Activated T-cell treated with anti-CD3 and anti-CD28 coated beads, Interleukin-2, amount 50 U/mL, for 24 hours (primary cell): ENCODE results near the gene UQCRHL.
A peak's percentile ranks its signal among the peaks of the same experiment; 100 is the strongest.

Experiments
- DNase-seq: peaks from one replicate; pipeline ENCODE4 v3.0.0-alpha.2; 2020
- H3K27ac Mint-ChIP-seq: 2 replicates; pipeline ENCODE4 v1.8.0; 2020; ENCODE audit warnings: mild to moderate bottlenecking, mixed read lengths
- H3K27me3 Mint-ChIP-seq: 2 replicates; pipeline ENCODE4 v1.8.0; 2020; ENCODE audit warnings: mixed read lengths
- H3K36me3 Mint-ChIP-seq: 2 replicates; pipeline ENCODE4 v1.8.0; 2020; ENCODE audit warnings: low read depth, mixed read lengths
- H3K4me1 Mint-ChIP-seq: 2 replicates; pipeline ENCODE4 v1.8.0; 2020; ENCODE audit warnings: low read depth, mixed read lengths
- H3K4me3 Mint-ChIP-seq: 2 replicates; pipeline ENCODE4 v1.8.0; 2020; ENCODE audit warnings: mild to moderate bottlenecking, moderate library complexity, mixed read lengths
- H3K9me3 Mint-ChIP-seq: 2 replicates; pipeline ENCODE4 v1.8.0; 2020; ENCODE audit warnings: mixed read lengths

The UQCRHL gene

DNA sequence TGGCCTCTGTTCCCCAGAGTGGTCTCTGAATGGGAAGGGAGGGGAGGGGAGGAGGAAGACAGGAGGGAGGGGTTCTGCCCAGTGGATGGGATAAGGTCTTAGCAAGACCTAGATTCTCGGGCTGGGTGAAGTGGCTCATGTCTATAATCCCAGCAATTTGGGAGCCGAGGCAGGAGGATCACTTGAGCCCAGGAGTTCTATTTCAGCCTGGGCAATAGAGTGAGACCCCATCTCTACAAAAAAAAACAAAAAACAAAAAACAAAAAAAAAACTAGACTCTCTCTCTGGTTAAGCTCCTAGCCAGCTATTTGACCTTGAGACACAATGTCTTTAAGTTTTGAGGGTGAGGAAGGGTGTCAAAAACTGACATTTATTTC is 11.4 kb downstream of the UQCRHL start:
- peaks cover 10% of the 10 kb centered on the region for H3K27me3 Mint-ChIP-seq
- H3K9me3 Mint-ChIP-seq: no peaks in the 10 kb centered on the region
- H3K4me1 Mint-ChIP-seq: peaks cover 11% of the 10 kb centered on the region
- H3K27ac Mint-ChIP-seq: peak overlapping the region; percentile 37
- no peak overlapping the region for H3K4me3 Mint-ChIP-seq
- DNase-seq: no peak
- no peaks in the 10 kb centered on the region for H3K36me3 Mint-ChIP-seq

DNA sequence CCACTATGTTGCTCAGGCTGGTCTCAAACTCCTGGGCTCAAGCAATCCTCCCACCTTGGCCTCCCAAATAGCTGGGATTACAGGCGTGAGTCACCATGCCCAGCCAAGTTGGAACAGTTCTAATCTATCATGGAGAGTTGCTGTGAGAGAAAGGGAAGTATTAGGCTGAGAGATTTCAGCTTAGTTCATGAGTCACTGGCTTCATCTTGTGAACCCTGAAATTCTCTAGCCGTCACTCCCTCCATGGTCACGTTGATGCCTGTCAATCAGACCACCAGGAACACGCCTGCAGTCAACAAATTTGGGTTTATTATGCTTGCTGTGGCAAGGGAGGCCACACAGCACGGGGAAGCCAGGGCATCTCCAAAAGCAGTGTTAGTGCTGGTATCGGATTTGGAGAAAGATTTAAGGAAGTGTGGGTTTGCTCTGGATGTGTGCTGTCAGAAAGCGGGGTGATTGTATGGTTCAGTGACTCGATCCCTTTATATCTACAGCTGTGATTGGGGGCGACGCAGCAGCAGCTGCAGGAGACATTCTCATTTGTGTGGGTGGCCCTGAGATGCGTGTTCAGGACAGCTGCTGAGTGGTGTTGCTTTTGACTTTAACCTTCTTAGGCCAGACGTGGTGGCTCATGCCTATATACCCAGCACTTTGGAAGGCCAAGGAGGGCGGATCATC is 18.7 kb downstream of the UQCRHL start:
- H3K27me3 Mint-ChIP-seq: peaks cover 12% of the 10 kb centered on the region
- DNase-seq: no peak
- no peaks in the 10 kb centered on the region for H3K9me3 Mint-ChIP-seq
- no peak overlapping the region for H3K4me3 Mint-ChIP-seq
- H3K4me1 Mint-ChIP-seq: peaks cover 3% of the 10 kb centered on the region
- H3K27ac Mint-ChIP-seq: no peak overlapping the region
- no peaks in the 10 kb centered on the region for H3K36me3 Mint-ChIP-seq

DNA sequence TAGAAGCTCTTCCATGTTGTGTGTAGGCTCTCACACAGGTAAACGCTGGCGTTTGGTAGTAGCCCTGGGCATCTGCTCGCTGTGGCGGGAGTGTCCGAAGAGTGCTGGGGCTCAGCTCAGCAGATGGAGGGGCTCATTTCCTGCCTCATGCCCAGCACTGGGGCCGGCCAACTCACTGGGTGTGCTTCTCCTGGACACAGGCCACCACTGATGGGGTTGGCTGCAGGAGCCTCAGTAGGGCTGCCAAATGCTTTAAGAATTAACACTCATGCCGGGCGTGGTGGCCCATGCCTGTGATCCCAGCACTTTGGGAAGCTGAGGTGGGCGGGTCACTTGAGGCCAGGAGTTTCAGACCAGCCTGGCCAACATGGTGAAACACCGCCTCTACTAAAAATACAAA is 20.9 kb downstream of the UQCRHL start:
- Mint-ChIP-seq H3K4me1 (no peaks in the 10 kb centered on the region), H3K27me3 (peaks cover 8% of the 10 kb centered on the region), H3K9me3 (no peaks in the 10 kb centered on the region), H3K27ac (no peak overlapping the region), H3K4me3 (no peak overlapping the region), H3K36me3 (no peaks in the 10 kb centered on the region)
- DNase-seq: no peak

DNA sequence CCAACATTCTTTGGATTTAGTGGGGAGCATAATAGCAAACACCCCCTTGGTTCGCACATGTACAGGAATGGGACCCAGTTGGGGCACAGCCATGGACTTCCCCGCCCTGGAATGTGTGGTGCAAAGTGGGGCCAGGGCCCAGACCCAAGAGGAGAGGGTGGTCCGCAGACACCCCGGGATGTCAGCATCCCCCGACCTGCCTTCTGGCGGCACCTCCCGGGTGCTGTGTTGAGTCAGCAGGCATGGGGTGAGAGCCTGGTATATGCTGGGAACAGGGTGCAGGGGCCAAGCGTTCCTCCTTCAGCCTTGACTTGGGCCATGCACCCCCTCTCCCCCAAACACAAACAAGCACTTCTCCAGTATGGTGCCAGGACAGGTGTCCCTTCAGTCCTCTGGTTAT is 21.8 kb downstream of the UQCRHL start:
- DNase-seq: no peak
- Mint-ChIP-seq H3K36me3 (no peaks in the 10 kb centered on the region), H3K27me3 (peaks cover 5% of the 10 kb centered on the region), H3K4me3 (no peak overlapping the region), H3K4me1 (no peaks in the 10 kb centered on the region), H3K9me3 (no peaks in the 10 kb centered on the region), H3K27ac (no peak overlapping the region)

DNA sequence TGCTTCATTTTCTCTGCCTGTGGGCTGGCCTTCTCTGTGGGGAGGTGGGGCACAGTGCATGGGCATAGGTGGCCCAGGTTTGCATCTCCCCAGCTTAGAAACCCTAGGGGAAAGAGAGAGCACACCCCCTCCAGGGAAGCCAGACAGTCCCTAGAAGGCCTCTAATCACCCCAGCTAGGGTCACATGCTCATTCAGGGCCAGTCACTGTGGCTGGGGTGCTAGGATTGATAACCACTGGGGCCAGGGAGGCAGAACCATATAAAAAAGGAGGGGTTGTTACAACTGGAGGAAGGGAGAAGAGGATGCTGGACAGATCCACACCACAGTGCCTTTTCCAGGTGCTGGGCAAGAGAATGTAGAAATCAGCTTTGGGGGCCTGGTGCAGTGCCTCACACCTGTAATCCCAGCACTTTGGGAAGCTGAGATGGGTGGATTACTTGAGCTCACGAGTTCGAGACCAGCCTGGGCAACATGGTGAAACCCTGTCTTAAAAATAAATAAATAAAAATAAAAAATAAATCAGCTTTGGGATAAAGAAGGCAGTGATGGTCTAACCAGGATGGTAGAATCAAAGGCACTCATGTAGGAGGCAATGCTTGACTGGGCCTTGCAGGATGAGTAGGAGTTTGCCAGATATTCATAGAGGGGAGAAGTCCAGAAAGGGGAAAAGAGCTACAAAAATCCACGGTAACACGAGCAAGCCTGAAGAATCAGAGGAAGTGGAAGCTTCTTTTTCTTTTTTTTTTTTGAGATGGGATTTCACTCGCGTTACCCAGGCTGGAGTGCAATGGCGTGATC is 29.3 kb downstream of the UQCRHL start:
- DNase-seq: no peak
- Mint-ChIP-seq H3K36me3 (no peaks in the 10 kb centered on the region), H3K4me3 (no peak overlapping the region), H3K27me3 (no peaks in the 10 kb centered on the region), H3K27ac (no peak overlapping the region), H3K9me3 (no peaks in the 10 kb centered on the region), H3K4me1 (no peaks in the 10 kb centered on the region)

DNA sequence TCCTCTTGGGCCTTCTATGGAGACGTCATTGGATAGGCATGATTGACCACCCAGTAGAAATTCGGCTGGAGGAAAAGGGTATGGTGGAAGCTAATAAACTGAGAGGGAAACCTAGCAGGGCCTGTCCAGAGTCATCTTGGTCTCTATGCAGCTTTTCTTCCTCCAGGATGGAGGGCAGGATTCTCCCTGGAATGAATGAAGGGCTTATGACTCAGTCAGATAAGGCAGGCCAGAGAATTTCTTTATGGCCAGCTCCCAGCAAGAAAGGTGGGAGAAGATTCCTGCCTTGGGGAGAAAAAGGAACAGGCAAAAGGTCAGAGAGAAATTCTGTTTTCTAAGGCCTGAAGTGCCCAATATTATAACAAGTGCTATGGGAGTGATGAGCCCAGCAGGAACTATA is 31.7 kb downstream of the UQCRHL start:
- Mint-ChIP-seq H3K4me3 (no peak overlapping the region), H3K27ac (no peak overlapping the region)

DNA sequence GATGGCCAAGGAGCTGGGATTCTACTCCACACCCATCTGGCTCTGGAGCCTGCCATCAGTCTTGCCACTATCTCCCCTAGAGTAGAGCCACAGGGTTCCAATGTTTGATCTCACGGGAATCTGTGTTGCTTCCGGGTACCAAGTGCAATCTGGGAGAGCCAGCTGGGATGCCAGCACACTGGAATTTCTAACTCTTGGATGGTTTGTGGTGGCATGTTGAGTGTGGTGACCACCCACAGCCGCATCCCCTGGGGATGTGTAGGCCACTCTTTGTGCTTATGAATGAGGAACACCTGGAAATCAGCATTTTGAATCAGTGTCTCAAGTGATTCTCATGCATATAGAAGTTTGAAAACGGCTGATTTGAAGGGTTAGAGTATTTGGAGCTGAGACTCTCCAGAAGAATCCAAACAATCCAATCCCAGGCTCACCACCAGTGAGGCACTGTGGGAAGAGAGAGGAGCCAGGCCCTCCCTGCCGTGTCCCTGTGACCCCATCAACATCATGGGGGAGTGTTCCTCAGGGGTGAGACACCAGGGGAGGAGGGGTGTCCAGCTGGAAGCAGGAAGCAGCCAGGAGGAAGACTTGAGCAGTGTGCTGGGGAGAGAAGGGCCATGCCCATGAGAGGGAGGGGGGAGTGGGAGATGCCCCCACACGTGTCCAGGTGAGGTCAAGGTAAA is 35.5 kb downstream of the UQCRHL start:
- Mint-ChIP-seq H3K27me3 (peaks cover 9% of the 10 kb centered on the region), H3K27ac (no peak overlapping the region), H3K36me3 (no peaks in the 10 kb centered on the region), H3K9me3 (no peaks in the 10 kb centered on the region), H3K4me1 (no peaks in the 10 kb centered on the region), H3K4me3 (no peak overlapping the region)
- DNase-seq: no peak

More for the DNA sequence above, 31.7 kb downstream of the UQCRHL start:
- DNase-seq: no peak
- no peaks in the 10 kb centered on the region for H3K9me3 Mint-ChIP-seq
- peaks cover 6% of the 10 kb centered on the region for H3K27me3 Mint-ChIP-seq
- H3K36me3 Mint-ChIP-seq: no peaks in the 10 kb centered on the region
- H3K4me1 Mint-ChIP-seq: no peaks in the 10 kb centered on the region

DNA sequence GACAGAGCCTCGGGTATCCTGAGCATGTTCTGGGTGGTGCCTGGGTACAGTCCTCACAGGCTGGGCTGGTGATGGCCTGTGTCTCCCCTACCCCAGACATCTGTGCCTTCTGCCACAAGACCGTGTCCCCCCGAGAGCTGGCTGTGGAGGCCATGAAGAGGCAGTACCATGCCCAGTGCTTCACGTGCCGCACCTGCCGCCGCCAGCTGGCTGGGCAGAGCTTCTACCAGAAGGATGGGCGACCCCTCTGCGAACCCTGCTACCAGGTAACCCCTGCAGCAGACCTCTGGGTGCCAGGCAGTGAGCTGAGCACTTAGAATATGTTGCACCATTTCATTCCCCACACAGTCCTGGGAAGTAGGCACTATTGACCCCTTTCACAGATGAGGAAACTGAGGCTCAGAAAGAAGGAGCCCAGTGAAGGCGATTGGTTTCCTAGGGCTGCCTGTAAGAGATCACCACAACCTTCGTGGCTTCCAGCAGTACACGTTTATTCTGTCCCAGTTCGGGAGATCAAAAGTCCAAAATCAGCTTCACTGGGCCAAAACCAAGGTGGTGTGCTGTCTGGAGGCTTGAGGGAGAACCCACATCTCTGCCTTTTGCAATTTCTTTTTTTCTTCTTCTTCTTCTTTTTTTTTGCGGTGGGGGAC is 37.0 kb downstream of the UQCRHL start:
- Mint-ChIP-seq H3K4me1 (no peaks in the 10 kb centered on the region), H3K27ac (no peak overlapping the region), H3K9me3 (no peaks in the 10 kb centered on the region), H3K27me3 (peaks cover 14% of the 10 kb centered on the region), H3K4me3 (no peak overlapping the region), H3K36me3 (no peaks in the 10 kb centered on the region)
- DNase-seq: no peak

DNA sequence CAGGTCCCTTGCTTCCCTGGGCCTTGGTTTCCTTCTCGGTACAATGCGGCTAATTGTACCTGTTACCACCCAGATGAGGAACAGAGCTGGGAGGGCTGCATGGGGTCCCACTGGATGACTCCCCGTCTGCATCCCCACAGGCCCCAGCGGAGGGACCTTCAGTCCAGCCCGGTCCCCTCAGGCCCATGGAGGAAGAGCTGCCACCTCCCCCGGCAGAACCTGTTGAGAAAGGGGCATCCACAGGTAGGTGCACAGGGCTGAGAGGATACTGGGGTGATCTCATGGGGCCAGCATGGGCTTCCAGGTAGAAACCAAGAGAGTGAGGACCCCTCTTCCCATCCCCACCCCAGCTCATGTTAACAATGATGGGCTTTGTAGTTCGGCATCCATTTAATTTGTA is 39.1 kb downstream of the UQCRHL start:
- Mint-ChIP-seq H3K27ac (no peak overlapping the region), H3K9me3 (no peaks in the 10 kb centered on the region), H3K4me3 (no peak overlapping the region), H3K36me3 (no peaks in the 10 kb centered on the region), H3K4me1 (no peaks in the 10 kb centered on the region), H3K27me3 (peaks cover 18% of the 10 kb centered on the region)
- DNase-seq: no peak

DNA sequence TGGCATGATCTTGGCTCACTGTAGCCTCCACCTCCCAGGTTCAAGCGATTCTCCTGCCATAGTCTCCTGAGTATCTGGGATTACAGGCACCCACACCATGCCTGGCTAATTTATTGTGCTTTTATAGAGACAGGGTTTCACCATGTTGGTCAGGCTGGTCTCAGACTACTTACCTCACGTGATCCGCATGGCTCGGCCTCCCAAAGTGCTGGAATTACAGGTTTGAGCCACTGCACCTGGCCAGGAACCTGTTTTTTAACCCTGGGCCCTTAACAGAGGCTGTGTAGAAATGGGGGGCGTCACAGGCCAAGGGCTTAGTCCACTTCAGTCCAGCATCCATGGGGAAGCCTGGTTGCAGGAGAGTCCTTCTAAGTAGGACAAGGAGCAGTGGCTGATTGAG is 39.5 kb downstream of the UQCRHL start:
- Mint-ChIP-seq H3K27me3 (peaks cover 18% of the 10 kb centered on the region), H3K4me3 (no peak overlapping the region), H3K27ac (no peak overlapping the region), H3K4me1 (no peaks in the 10 kb centered on the region), H3K36me3 (no peaks in the 10 kb centered on the region), H3K9me3 (no peaks in the 10 kb centered on the region)
- DNase-seq: no peak

DNA sequence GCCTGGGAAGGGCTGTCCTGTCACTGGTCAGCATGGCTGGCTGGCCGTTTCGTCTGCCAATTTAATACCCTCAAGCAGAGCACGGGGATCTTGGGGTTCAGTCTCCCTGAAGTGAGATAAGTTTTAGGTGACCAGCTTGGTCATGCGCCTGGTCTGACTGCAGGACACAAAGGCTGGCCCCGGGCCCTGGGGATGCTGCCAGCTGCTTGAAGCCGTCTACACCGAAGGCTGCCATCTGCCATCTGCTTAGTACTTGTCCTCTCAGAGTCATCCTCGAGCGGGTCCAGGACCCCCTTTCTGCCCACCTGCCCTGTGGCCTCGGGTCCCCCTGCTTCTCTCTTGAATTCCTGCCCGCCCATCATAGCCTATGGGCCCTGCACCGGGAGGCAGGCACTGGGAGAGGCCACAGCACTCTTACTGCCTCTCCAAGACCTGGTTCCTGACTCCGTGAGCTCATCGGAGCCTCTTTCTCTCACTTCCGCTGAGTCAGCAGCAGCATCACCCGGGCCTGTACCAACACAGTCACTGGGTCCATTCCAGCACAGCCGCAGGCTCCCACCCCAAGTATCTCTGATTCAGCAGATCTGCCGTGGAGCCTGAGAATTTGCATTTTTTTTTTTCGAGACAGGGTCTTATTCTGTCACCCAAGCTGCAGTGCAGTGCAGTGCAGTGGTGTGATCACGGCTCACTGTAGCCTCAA is 41.8 kb downstream of the UQCRHL start:
- no peak overlapping the region for H3K4me3 Mint-ChIP-seq
- H3K27ac Mint-ChIP-seq: no peak overlapping the region
- H3K27me3 Mint-ChIP-seq: peaks cover 29% of the 10 kb centered on the region
- H3K36me3 Mint-ChIP-seq: no peaks in the 10 kb centered on the region
- H3K9me3 Mint-ChIP-seq: no peaks in the 10 kb centered on the region
- DNase-seq: no peak
- no peaks in the 10 kb centered on the region for H3K4me1 Mint-ChIP-seq

DNA sequence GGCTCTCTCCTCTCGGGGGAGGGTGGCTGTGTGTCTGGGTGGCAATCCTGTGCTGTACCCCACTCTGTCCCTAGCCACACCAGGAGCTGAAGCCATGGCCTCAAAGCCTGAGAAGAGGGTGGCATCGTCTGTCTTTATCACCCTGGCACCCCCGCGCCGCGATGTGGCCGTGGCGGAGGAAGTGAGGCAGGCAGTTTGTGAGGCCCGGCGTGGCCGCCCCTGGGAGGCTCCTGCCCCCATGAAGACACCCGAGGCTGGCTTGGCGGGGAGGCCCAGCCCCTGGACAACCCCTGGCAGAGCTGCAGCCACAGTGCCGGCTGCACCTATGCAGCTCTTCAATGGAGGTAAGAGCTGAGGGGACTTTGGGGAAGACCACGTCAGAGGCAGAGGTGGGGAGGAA is 42.6 kb downstream of the UQCRHL start:
- H3K36me3 Mint-ChIP-seq: no peaks in the 10 kb centered on the region
- H3K9me3 Mint-ChIP-seq: no peaks in the 10 kb centered on the region
- no peak overlapping the region for H3K4me3 Mint-ChIP-seq
- H3K27ac Mint-ChIP-seq: no peak overlapping the region
- peaks cover 32% of the 10 kb centered on the region for H3K27me3 Mint-ChIP-seq
- no peak for DNase-seq
- no peaks in the 10 kb centered on the region for H3K4me1 Mint-ChIP-seq

DNA sequence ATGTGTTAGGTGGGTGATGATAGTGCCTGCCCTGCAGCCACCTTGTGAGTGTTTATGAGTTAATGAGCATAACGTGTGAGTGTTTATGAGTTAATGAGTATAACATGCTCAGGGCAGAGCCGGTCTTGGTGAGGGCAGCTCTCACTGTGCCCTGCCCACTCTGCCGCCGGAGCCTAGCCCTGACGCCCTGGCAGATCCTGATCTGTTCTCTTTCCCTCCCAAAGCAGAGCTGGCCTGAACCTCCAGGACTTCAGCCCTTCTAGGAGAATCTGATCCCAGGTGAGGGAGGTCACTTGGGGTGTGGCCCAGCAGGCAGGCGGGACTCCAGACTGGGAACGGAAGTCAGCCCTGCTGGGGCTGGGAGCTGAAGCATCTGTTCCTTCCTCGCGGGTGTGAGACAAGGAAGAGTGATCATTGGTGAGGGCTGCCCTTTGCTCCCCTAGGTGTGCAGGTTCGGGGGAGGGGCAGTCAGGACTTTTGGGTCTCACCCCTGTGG is 43.1 kb downstream of the UQCRHL start:
- H3K9me3 Mint-ChIP-seq: no peaks in the 10 kb centered on the region
- H3K27me3 Mint-ChIP-seq: peaks cover 38% of the 10 kb centered on the region
- peaks cover 2% of the 10 kb centered on the region for H3K4me1 Mint-ChIP-seq
- H3K27ac Mint-ChIP-seq: no peak overlapping the region
- H3K36me3 Mint-ChIP-seq: no peaks in the 10 kb centered on the region
- H3K4me3 Mint-ChIP-seq: no peak overlapping the region
- DNase-seq: no peak

DNA sequence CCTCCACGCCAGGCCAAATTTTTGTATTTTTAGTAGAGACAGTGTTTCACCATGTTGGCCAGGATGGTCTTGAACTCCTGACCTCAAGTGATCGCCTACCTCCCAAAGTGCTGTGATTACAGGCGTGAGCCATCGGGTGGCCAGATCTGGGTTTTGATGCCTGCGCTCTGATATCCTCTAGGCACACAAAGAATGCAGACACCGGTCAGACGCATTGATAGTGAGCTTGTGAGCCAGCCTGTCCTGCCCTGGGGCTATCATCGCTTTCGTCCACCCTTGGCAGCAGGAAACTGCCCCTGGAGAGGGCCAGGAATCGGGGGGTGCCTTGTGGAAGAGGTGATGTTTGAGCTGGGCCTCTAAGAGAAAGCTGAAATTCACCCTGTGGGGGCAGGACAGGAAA is 44.9 kb downstream of the UQCRHL start:
- Mint-ChIP-seq H3K36me3 (no peaks in the 10 kb centered on the region), H3K27me3 (peaks cover 46% of the 10 kb centered on the region), H3K4me3 (no peak overlapping the region), H3K27ac (no peak overlapping the region), H3K9me3 (no peaks in the 10 kb centered on the region), H3K4me1 (peaks cover 5% of the 10 kb centered on the region)
- no peak for DNase-seq
